ENCODE measurements around the gene SRSF7.

DNA sequence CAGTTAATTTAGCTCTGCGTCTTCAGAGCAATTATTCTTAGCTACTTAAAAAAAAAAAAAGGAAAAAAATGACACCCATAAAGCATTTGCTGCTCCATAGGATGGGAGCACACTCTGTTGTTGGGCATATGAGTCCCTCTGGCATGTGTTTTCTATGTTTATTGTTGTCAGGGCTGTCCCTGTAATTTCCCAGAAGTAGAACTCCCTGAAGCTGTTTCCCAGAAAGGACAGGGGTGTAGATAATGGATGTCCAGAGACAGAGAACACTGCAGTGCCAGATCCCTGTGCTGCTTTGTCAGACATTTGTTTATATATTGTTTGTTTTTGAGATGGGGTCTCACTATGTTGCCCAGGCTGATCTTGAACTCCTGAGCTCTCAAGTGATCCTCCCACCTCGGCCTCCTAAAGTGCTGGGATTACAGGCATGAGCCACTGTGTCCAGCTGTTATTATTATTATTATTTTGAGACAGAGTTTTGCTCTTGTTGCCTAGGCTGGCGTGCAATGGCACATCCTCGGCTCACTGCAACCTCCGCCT lies 52.6 kb downstream of the SRSF7 start:
- TF ChIP-seq POLR2A (IDR thresholded peaks at IDR 0.05) = no peak
- TF ChIP-seq, protein P1, sequence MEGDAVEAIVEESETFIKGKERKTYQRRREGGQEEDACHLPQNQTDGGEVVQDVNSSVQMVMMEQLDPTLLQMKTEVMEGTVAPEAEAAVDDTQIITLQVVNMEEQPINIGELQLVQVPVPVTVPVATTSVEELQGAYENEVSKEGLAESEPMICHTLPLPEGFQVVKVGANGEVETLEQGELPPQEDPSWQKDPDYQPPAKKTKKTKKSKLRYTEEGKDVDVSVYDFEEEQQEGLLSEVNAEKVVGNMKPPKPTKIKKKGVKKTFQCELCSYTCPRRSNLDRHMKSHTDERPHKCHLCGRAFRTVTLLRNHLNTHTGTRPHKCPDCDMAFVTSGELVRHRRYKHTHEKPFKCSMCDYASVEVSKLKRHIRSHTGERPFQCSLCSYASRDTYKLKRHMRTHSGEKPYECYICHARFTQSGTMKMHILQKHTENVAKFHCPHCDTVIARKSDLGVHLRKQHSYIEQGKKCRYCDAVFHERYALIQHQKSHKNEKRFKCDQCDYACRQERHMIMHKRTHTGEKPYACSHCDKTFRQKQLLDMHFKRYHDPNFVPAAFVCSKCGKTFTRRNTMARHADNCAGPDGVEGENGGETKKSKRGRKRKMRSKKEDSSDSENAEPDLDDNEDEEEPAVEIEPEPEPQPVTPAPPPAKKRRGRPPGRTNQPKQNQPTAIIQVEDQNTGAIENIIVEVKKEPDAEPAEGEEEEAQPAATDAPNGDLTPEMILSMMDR (IDR thresholded peaks at IDR 0.05) = no peak
